ENCODE results near the gene PRSS21. TPM values are rescaled to one million over a fixed set of nuclear protein-coding genes. Genes with fewer than 3 reads are reported as not detected.

PRSS21 gene
- total RNA-seq, 2 donors from 2014 or later: not detected

DNA sequence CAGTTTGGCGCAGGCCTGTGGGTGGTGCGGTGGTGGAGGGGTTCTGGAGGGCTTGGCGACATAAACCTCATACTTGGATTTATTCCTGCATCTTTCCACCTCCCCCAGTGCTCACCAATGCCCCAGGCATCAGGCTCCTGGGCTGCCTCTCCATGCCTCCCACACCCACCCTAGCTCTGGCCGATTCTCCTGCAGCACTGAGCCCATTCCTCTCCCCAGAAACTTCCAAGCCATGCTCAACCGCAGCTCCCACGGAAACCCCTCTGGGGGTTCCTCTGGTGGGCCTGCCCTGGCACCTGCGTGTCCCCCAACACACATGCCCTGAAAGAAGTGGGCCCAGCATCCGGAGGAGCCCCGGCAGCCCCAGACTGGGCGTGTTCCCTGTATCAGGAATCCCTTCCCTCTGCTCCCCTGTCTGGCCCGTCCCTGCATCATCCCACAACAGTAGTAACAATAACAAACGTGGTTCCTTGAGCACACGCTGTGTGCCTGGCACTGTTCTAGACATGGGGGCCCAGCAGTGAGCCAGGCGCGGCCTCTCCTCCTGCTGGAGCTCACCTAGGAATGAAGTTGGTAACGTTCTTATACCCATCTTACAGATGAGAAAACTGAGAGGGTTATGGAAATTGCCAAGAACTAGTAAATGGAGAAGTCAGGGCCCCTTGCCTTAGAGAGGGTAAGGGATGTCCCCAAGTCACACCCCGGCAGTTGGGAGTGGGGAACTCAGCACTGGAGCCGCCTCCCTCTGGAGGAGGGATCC, 2.3 kb downstream of the PRSS21 start:
- no peak for DNase-seq (ENCODE audit: low spot score)
- TF ChIP-seq, protein P1, sequence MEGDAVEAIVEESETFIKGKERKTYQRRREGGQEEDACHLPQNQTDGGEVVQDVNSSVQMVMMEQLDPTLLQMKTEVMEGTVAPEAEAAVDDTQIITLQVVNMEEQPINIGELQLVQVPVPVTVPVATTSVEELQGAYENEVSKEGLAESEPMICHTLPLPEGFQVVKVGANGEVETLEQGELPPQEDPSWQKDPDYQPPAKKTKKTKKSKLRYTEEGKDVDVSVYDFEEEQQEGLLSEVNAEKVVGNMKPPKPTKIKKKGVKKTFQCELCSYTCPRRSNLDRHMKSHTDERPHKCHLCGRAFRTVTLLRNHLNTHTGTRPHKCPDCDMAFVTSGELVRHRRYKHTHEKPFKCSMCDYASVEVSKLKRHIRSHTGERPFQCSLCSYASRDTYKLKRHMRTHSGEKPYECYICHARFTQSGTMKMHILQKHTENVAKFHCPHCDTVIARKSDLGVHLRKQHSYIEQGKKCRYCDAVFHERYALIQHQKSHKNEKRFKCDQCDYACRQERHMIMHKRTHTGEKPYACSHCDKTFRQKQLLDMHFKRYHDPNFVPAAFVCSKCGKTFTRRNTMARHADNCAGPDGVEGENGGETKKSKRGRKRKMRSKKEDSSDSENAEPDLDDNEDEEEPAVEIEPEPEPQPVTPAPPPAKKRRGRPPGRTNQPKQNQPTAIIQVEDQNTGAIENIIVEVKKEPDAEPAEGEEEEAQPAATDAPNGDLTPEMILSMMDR (IDR thresholded peaks at IDR 0.05): no peak
- H3K4me1 ChIP-seq: no peaks in the 10 kb centered on the region
- H3K9me3 ChIP-seq: no peaks in the 10 kb centered on the region
- H3K36me3 ChIP-seq: no peaks in the 10 kb centered on the region
- no peak overlapping the region for H3K4me3 ChIP-seq
- peaks cover 0 to 5% of the 10 kb centered on the region in 2 donors for H3K27me3 ChIP-seq
- H3K27ac ChIP-seq: no peak overlapping the region

DNA sequence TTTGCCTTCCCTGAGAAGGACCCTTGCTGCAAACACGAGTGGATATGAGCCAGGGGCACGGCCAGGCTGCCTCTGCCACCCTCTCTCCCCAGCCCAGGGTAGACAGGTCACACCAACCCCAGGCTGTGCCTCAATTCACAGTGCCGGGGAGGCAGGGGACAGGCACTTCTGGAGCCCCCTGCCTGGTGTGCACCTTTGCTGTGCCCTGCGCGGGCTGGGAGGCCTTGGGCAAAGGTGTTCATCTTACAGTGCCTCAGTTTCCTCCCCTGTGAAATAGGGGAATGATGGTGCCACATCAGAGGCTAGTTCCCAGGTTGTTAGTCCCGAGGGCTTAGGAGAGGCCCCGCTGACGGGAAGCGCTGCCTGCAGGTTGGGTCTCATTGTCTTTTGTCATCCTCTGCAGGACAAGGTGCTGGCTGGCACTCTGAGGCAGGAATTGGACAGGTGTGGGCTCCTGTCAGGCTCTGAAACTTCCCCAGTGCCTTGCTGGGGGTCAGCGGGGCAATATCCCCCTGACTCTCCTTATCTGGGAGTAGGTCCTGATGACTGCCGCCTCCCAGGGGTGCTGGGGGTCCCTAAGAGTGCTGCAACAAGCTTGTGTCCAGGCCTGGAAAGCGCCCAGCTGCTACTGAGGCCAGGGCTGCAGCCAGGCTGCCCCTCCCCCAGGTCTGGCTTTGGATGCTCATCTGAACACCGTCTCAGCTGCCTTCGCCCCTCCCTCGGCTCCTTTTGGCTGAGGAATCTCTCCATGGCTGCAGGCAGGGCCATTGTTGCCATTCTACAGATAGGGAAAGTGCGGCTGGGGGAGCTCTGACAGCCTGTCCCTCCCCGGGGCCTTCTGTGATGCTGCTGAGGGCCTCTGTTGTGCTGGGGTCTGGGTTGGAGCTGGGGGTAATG, 3.1 kb downstream of the PRSS21 start:
- TF ChIP-seq, protein P1 (IDR thresholded peaks at IDR 0.05): no peak
- DNase-seq (ENCODE audit: low spot score): no peak

DNA sequence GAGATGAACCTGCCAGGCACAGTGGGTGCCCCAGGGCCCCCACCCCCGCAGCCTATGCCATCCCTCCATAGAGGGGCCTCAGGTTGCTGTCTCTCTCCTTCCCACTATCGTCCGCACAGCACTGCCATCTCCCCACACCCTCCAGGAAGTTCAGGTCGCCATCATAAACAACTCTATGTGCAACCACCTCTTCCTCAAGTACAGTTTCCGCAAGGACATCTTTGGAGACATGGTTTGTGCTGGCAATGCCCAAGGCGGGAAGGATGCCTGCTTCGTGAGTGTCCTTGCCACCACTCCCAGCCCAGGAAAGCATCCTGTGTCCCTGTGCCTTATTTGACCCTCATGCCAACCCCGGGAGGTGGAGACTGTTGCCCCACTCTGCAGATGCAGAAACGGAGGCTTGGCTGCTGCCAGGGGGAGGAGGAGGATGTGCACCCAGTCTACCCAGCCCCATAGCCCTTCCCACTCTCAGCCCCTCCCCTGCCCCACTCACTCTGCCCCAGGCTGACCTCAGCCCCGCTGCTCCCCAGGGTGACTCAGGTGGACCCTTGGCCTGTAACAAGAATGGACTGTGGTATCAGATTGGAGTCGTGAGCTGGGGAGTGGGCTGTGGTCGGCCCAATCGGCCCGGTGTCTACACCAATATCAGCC, 3.9 kb downstream of the PRSS21 start:
- TF ChIP-seq, protein P1 (IDR thresholded peaks at IDR 0.05): no peak
- no peaks in the 10 kb centered on the region for H3K9me3 ChIP-seq
- no peak overlapping the region for H3K27ac ChIP-seq
- H3K4me3 ChIP-seq: no peak overlapping the region
- no peaks in the 10 kb centered on the region for H3K4me1 ChIP-seq
- no peaks in the 10 kb centered on the region for H3K36me3 ChIP-seq
- peaks cover 0 to 5% of the 10 kb centered on the region in 2 donors for H3K27me3 ChIP-seq
- DNase-seq (ENCODE audit: low spot score): no peak

More for the DNA sequence above, 3.1 kb downstream of the PRSS21 start:
- Histone ChIP-seq H3K4me3 (no peak overlapping the region), H3K36me3 (no peaks in the 10 kb centered on the region), H3K9me3 (no peaks in the 10 kb centered on the region), H3K27ac (no peak overlapping the region), H3K4me1 (no peaks in the 10 kb centered on the region), H3K27me3 (peaks cover 0 to 5% of the 10 kb centered on the region in 2 donors)

DNA sequence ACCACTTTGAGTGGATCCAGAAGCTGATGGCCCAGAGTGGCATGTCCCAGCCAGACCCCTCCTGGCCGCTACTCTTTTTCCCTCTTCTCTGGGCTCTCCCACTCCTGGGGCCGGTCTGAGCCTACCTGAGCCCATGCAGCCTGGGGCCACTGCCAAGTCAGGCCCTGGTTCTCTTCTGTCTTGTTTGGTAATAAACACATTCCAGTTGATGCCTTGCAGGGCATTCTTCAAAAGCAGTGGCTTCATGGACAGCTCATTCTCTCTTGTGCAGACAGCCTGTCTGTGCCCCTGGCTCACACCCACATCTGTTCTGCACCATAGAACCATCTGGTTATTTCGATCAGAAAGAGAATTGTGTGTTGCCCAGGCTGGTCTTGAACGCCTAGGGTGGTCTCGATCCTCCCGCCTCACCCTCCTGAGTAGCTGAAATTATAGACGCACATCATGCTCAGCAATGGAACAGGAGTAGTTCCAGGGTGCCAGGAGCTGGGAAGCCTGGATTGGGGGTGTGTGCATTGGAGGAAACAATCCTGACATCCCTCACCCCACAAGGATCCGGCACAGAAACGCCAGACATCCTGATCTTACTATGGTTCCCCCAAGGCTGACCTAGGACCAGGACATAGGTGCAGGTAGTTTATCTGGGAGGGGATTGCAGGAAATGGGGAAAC, 4.6 kb downstream of the PRSS21 start:
- Histone ChIP-seq H3K27ac (no peak overlapping the region), H3K4me1 (no peaks in the 10 kb centered on the region), H3K4me3 (no peak overlapping the region), H3K36me3 (no peaks in the 10 kb centered on the region), H3K27me3 (peaks cover 0 to 5% of the 10 kb centered on the region in 2 donors), H3K9me3 (no peaks in the 10 kb centered on the region)
- TF ChIP-seq, protein P1 (IDR thresholded peaks at IDR 0.05): no peak
- DNase-seq (ENCODE audit: low spot score): no peak

DNA sequence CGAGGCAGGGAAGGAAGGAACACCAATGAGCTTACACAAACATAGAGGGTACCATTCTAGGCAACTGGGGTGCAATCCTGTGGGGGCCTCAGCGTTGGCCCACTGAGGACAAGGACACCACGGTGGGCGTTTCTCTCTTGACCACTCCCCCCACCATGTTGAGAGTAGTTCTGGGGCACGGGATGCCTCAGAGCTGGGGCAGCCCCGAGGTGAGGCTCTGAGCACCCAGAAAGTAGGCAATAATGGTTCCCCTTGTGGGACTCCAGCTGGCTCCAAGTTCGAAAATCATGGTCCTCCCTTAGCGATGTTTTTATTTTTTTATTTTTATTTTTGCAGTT, 5.1 kb downstream of the PRSS21 start:
- peaks cover 0 to 5% of the 10 kb centered on the region in 2 donors for H3K27me3 ChIP-seq
- no peaks in the 10 kb centered on the region for H3K4me1 ChIP-seq

More for the DNA sequence above, 5.1 kb downstream of the PRSS21 start:
- no peak for DNase-seq (ENCODE audit: low spot score)
- TF ChIP-seq, protein P1 (IDR thresholded peaks at IDR 0.05): no peak
- H3K4me3 ChIP-seq: no peak overlapping the region
- no peaks in the 10 kb centered on the region for H3K9me3 ChIP-seq
- no peaks in the 10 kb centered on the region for H3K36me3 ChIP-seq
- no peak overlapping the region for H3K27ac ChIP-seq
